HEK293 (cell line): ENCODE results near the gene N4BP2L2.

ENCODE experiments used
- GLIS1 ChIP-seq: fragments of 450-650 bp; formaldehyde crosslinking; IDR thresholded peaks from 2 replicates; pipeline ENCODE4 v1.5.1; 2016; ENCODE audit warnings: missing biosample characterization, missing genetic modification characterization
- KLF8 ChIP-seq: fragments of 450-650 bp; formaldehyde crosslinking; IDR thresholded peaks from 2 replicates; pipeline ENCODE4 v1.5.1; 2016; ENCODE audit warnings: missing biosample characterization, missing genetic modification characterization
- YY1 ChIP-seq: fragments of 450-650 bp; formaldehyde crosslinking; IDR thresholded peaks from 2 replicates; pipeline ENCODE4 v1.5.1; 2018; ENCODE audit warnings: missing biosample characterization, missing genetic modification characterization
- ZNF48 ChIP-seq: fragments of 450-650 bp; formaldehyde crosslinking; IDR thresholded peaks from 2 replicates; pipeline ENCODE4 v1.5.1; 2016; ENCODE audit warnings: missing biosample characterization, missing genetic modification characterization
- ZNF555 ChIP-seq: fragments of 450-650 bp; formaldehyde crosslinking; conservative IDR thresholded peaks from 2 replicates; pipeline ENCODE4 v1.5.1; 2017; ENCODE audit warnings: missing biosample characterization, mild to moderate bottlenecking, missing genetic modification characterization, inconsistent platforms
- ZNF561 ChIP-seq: fragments of 450-650 bp; IDR thresholded peaks from 2 replicates; pipeline ENCODE4 v1.5.1; 2018; ENCODE audit warnings: missing biosample characterization, missing genetic modification characterization, borderline replicate concordance
- TF ChIP-seq, protein P1 (sequence below): fragments of 450-650 bp; IDR thresholded peaks from 2 replicates; pipeline ENCODE4 v1.5.1; 2018; ENCODE audit warnings: missing biosample characterization, mild to moderate bottlenecking, missing genetic modification characterization
- TF ChIP-seq, protein P2 (sequence below): fragments of 450-650 bp; IDR thresholded peaks from 2 replicates; pipeline ENCODE4 v1.5.1; 2018; ENCODE audit warnings: missing biosample characterization, missing genetic modification characterization
- TF ChIP-seq, protein P3 (sequence below): fragments of 450-650 bp; formaldehyde crosslinking; IDR thresholded peaks from 2 replicates; pipeline ENCODE4 v1.5.1; 2016; ENCODE audit warnings: missing biosample characterization, missing genetic modification characterization

DNA sequence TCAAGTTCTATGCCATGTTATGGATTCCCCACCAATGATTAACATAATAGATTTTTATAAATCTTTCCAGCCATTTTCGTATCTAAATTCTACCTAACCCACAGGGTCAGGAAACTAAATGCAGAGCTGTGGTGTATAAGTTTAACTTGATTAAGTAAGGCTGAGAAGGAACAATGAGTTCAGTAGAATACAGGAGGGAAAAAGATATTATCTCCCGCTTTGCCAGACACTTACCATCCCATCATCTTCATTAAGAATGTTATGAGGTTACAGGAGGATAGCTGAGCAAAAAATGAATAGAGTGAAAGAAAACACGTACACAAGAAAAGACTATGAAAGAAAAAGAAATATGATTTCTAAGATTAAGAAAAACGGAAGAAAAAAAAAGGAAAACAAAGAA is 27.1 kb downstream of the N4BP2L2 start:
- TF ChIP-seq, protein P1, sequence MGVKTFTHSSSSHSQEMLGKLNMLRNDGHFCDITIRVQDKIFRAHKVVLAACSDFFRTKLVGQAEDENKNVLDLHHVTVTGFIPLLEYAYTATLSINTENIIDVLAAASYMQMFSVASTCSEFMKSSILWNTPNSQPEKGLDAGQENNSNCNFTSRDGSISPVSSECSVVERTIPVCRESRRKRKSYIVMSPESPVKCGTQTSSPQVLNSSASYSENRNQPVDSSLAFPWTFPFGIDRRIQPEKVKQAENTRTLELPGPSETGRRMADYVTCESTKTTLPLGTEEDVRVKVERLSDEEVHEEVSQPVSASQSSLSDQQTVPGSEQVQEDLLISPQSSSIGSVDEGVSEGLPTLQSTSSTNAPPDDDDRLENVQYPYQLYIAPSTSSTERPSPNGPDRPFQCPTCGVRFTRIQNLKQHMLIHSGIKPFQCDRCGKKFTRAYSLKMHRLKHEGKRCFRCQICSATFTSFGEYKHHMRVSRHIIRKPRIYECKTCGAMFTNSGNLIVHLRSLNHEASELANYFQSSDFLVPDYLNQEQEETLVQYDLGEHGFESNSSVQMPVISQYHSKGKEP: no peak
- no peak for TF ChIP-seq ZNF555 (tag by site-specific recombination)
- TF ChIP-seq ZNF48 (tag by site-specific recombination): no peak
- TF ChIP-seq, protein P2, sequence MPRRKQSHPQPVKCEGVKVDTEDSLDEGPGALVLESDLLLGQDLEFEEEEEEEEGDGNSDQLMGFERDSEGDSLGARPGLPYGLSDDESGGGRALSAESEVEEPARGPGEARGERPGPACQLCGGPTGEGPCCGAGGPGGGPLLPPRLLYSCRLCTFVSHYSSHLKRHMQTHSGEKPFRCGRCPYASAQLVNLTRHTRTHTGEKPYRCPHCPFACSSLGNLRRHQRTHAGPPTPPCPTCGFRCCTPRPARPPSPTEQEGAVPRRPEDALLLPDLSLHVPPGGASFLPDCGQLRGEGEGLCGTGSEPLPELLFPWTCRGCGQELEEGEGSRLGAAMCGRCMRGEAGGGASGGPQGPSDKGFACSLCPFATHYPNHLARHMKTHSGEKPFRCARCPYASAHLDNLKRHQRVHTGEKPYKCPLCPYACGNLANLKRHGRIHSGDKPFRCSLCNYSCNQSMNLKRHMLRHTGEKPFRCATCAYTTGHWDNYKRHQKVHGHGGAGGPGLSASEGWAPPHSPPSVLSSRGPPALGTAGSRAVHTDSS (tag by site-specific recombination): no peak
- no peak for TF ChIP-seq ZNF561 (tag by site-specific recombination)
- TF ChIP-seq GLIS1 (tag by site-specific recombination): no peak
- no peak for TF ChIP-seq YY1
- TF ChIP-seq, protein P3, sequence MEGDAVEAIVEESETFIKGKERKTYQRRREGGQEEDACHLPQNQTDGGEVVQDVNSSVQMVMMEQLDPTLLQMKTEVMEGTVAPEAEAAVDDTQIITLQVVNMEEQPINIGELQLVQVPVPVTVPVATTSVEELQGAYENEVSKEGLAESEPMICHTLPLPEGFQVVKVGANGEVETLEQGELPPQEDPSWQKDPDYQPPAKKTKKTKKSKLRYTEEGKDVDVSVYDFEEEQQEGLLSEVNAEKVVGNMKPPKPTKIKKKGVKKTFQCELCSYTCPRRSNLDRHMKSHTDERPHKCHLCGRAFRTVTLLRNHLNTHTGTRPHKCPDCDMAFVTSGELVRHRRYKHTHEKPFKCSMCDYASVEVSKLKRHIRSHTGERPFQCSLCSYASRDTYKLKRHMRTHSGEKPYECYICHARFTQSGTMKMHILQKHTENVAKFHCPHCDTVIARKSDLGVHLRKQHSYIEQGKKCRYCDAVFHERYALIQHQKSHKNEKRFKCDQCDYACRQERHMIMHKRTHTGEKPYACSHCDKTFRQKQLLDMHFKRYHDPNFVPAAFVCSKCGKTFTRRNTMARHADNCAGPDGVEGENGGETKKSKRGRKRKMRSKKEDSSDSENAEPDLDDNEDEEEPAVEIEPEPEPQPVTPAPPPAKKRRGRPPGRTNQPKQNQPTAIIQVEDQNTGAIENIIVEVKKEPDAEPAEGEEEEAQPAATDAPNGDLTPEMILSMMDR: no peak
- TF ChIP-seq KLF8 (tag by site-specific recombination): no peak
